GM21825 (cell line): ENCODE results near the gene KATNBL1.

ENCODE experiments used
- ATAC-seq: cut with Tn5 transposase; IDR thresholded peaks from one replicate; pipeline ENCODE4 v1.9.1; 2021; ENCODE audit warnings: mild to moderate bottlenecking, moderate library complexity; ENCODE audit not compliant: unreplicated experiment

Gene KATNBL1

DNA sequence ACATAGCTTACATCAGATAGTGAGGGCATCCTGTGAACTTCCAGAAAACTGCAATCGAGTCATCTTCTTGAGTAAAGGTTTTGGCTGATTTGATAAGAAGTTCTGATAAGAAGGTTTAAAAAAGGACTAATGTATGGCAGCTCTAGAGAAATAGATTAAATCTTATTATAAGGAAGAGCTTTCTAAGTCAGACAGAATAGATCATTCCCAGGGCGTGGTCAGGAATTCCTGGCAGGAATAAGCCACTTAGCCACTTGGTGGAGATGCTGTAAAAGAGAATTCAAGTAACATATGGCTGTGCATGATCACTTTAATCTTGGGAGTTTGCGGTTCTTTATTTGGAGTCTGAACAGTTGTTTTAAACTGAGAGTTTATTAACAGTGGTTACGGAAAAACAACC lies 90.6 kb downstream of the KATNBL1 start:
- no peak for ATAC-seq

DNA sequence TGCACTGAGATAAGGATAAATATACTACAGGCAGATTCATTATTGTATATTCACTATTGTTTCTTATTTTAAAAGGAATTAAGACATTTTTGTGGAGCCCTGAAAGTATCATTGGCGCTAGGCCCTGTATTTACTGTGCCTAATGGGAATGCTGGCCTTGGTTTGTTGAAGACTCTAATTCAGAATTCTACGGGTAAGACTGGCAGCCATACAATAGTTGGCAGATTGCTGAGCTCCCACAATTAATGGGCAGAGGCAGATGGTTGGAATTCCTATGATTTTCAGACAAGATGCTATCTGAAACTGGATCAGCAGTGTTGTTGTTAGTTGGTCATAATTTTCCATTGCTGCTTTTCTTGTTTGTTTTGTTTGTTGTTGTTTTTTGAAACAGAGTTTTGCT lies 93.3 kb downstream of the KATNBL1 start:
- ATAC-seq: no peak

DNA sequence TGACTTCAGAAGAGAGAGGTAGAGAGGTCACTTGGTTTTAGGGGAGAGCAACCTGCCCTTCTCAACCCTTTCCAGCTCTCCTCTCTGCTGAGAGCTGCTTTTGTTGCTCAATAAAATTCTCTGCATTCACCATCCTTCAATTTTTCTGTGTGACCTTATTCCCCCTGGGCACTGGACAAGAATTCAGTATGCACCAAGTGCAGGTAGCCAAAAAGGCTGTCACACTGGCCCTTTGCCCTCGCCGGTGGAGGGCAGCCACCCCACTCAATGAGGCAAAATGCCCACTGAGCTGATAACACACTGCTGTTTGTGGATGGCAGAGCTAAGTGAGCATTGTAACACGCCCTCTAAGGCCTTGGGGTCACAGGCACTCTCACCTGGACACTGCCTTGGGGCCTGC lies 95.2 kb downstream of the KATNBL1 start:
- ATAC-seq: no peak

- no peak for ATAC-seq
Measured at GRCh38 chr15:34114215-34114614, 95.7 kb downstream of the KATNBL1 start.

DNA sequence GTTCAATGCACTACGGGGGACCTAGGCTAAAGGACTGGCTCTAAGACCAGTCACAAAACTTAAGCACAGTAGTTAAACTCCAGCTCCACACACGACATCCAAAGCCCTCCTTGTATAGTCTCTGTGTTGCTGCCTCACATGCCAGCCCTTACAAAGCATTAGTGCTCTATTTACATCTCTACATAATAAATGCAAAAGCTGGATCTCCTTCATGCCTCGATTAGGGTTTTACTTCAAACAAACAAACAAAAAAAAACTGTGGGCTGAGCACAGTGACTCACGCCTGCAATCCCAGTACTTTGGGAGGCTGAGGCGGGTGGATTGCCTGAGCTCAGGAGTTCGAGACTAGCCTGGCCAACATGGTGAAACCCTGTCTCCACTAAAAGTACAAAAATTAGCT lies 98.4 kb downstream of the KATNBL1 start:
- ATAC-seq: no peak

DNA sequence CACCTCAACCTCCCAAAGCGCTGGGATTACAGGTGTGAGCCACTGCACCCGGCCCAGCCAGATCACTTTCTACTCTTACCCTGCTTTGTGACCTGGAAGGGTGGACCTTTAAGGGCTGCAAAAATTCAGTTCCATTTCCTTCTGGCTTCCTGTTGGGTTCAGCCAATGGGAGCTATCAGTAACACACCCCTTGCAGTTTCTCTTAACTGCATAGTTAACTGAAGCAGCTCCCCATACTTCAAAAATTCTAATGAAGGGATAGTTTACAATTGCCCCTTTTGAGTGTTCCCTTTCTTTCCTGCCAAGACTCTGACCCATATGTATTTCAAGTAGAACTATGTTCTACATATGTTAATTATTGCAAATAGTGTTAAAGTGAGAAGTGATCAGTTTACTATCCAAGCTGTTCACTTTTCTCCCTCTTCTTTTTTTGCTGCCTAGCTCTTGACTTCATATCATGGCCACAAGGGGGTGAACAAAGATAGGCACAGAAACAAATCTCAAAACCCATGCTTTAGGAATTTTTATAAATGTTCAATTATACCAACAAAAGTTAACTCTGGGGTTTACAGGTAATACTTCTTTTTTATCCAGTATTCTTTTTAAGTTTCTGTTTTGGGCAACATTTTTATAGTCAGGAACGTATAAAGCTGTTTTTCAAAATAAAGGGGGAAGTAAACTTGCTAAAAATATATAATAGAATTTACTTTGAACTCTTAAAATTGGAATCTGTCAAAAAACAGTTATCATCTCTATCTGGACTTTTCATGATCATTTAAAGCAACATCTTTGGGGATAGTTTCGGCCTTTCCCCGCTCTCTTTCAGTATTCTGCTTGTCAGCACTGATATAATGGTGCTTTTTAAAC lies 99.9 kb downstream of the KATNBL1 start:
- ATAC-seq: no peak

DNA sequence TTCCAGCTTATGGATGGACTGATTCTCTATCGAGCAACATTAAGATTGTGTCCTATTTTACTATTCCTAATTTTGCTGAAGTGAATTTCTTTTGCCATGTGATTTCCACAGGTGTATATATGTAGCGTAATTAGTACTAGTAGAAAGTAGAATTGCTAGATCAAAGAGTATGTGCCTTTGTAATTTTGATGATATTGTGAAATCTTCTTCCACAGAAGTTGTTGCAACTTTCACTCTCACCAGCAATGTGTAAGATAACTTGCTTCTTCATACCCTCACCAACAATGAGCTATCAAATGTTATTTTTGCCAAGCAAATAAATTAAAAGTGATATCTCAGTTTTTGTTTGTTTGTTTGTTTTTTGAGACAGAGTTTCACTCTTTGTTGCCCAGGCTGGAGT lies 102.6 kb downstream of the KATNBL1 start:
- no peak for ATAC-seq

DNA sequence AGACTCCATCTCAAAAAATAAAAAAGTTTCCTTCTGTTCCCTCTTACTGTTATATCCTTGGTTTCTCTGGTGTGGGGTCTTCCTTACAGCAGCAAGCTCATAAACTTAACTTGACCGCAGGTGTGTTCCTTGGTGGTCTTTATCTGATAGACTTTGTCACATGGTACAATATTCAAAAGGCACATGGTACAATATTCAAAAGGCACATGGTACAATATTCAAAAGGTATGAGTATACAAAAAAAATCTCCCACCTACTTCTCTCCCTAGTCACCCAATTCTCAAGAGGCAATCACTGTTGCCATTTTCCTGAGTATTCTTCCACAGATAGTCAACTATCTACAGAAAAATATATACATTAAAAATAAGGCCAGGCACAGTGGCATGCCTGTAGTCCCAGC lies 103.5 kb downstream of the KATNBL1 start:
- no peak for ATAC-seq

DNA sequence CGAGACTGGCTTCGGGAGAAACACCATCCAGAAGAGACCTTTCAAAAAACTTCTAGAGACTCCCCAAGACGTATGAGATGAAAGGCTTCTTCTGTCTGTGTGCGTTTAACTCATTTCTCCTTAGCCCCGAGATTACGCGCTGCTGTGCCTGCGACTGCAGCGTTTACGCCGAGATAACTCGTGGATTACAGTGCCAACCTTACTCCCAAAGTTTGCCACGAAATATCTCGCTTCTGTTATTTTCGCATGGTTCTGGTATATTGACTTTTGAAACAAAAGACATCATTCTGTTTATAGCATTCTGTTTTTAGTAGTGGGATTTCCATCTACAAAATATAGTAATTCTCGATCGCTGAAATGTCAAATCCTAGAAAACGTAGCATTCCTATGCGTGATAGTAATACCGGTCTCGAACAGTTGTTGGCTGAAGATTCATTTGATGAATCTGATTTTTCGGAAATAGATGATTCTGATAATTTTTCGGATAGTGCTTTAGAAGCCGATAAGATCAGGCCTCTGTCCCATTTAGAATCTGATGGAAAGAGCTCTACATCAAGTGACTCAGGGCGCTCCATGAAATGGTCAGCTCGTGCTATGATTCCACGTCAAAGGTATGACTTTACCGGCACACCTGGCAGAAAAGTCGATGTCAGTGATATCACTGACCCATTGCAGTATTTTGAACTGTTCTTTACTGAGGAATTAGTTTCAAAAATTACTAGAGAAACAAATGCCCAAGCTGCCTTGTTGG lies 107.5 kb downstream of the KATNBL1 start:
- ATAC-seq: no peak

DNA sequence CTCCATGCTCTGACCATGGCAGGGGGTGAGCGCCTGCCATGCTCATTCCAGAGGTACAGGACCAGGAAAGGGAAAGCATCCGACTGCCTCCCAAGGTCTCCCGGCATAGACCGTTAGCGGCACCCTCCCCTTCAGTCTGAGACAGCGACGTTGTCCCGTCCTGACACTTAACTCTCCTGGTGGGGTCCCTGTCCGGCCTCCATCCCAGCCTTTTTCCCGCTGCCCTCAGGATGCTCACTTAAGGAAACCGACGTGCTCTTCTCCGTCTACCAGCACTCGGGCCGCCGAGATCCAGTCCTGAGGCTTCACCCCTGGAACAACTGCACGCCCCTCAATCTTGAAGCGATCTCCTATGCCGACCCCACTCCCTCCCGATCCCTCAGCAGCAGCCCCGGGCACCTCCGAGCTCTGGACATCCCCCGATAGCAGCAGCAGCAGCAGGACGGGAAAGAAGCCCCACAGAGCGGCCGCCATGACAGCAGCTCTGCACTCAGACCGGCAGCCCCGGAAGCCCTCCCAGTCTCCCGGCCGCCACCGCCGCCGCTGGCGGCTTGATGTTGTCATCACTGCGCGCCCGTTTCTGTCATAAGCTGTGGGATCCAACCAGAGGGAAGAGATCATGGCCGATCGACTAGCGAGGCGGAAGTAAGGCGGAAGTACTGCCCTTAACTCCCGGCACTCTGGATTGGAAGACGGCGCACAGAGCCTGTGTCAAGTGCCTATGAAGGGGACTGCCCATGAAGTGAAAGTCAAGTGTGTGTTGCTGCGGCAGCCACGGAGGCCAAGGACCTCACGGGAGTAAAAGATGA lies 108.3 kb downstream of the KATNBL1 start, which contains the start of the genes EMC7 and PGBD4:
TSS of gene EMC7 (minus strand) at position 497 of the 809 bp plus-strand sequence. CDS start at position 474, 23 bp downstream.
TSS of gene PGBD4 (plus strand) at position 718 of the 809 bp plus-strand sequence. CDS start 449 bp downstream, outside the sequence.
- peak; percentile 97 for ATAC-seq

DNA sequence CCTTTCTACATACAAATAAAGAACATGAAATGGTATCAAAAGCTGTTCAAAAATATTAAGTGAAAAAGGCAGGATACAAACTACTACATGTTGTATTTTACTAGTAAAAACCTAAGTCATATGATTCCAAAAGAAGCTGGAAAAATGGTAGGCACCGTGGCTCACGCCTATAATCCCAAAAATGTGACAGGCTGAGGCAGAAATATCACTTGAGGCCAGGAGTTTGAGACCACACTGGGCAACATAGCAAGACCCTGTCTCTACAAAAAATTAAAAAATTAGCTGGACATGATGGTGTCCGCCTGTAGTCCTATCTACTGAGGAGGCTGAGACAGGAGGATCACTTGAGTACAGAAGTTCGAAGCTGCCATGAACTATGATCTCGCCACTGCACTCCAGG lies 110.0 kb downstream of the KATNBL1 start:
- no peak for ATAC-seq
